ENCODE data around the gene ZDHHC17.

ZDHHC17 gene

GRCh38 chr12:76896274-76896673 lies 132.4 kb downstream of the ZDHHC17 start:
- no peak overlapping the region for H3K4me3 ChIP-seq (ENCODE audit: low read length)
- DNase-seq (ENCODE audit: low read depth, low spot score), result no peak

GRCh38 chr12:76898442-76898841 lies 134.5 kb downstream of the ZDHHC17 start:
- H3K4me3 ChIP-seq (ENCODE audit: low read length), result no peak overlapping the region
- DNase-seq (ENCODE audit: low read depth, low spot score), result no peak

DNA sequence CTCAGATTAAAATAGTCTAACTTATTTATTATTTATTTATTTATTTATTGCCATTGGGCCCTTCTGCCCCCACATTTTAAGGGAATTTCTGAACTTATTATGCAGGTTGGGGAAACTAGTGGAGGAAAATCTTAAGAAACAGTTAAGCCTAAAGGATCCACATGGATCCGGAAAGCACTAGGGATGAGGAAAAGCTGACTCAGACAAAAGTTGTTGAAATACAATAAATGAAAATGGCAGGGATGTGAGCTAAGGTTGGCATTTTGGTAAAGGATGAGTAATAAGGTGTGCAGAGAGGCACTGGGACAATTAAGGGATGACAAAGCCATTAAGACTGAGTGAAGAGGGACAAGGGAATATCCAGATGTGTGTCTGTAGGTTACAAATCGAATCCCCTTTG lies 135.6 kb downstream of the ZDHHC17 start:
- DNase-seq (ENCODE audit: low read depth, low spot score), result no peak

GRCh38 chr12:76901628-76902380 lies 137.9 kb downstream of the ZDHHC17 start:
- H3K4me3 ChIP-seq (ENCODE audit: low read length), result no peak overlapping the region
- DNase-seq (ENCODE audit: low read depth, low spot score), result peak; percentile 72

More for the DNA sequence above, 135.6 kb downstream of the ZDHHC17 start:
- H3K4me3 ChIP-seq (ENCODE audit: low read length), result no peak overlapping the region

Measured in Jurkat, Clone E6-1 (cell line).